ENCODE data around the gene MYBL2.

- TF ChIP-seq EZH2 (IDR thresholded peaks at IDR 0.05; ENCODE audit: borderline replicate concordance, low read length): no peak
- TF ChIP-seq CTCF (conservative IDR thresholded peaks at IDR 0.05 in 1 of 2, IDR thresholded peaks at IDR 0.05 in 1 of 2; ENCODE audit: extremely low read depth in 1 of 2, insufficient read depth in 1 of 2, low read depth in 1 of 2, low read length in 2 of 2): no peak
Measured at GRCh38 chr20:43731469-43731868, 64.6 kb downstream of the MYBL2 start.

Measured in mammary epithelial cell (primary cell).